GM15510 (cell line): ENCODE measurements around the gene STK39.

Experiments
- POLR2A ChIP-seq: IDR thresholded peaks from 3 replicates; pipeline ENCODE4 v1.6.1; 2011; ENCODE audit warnings: borderline replicate concordance; ENCODE audit not compliant: insufficient read length; ENCODE audit errors: extremely low read depth

Gene STK39

GRCh38 chr2:168166902-168167510 lies 80.4 kb downstream of the STK39 start:
- no peak for TF ChIP-seq POLR2A

GRCh38 chr2:168165985-168166901 lies 81.2 kb downstream of the STK39 start:
- TF ChIP-seq POLR2A: no peak

DNA sequence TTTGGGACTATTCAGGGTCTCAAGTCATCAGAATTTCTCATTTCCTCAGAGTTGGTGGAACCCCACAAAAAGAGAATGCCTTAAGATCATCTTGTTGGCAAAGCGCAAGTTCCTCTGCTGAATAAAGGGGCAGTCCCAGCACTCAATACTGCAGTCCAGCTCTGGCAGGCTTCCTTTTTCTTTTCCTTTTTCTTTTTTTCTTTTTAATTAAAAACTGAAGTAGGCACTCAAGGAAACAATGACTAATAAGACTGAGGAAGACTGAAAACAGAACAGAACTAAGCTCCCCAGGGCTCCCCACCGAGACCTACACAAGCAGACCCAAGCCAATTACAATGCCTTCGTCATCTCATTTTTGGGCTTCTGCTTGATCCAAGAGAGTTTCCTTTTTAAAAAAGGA lies 82.0 kb downstream of the STK39 start:
- no peak for TF ChIP-seq POLR2A

DNA sequence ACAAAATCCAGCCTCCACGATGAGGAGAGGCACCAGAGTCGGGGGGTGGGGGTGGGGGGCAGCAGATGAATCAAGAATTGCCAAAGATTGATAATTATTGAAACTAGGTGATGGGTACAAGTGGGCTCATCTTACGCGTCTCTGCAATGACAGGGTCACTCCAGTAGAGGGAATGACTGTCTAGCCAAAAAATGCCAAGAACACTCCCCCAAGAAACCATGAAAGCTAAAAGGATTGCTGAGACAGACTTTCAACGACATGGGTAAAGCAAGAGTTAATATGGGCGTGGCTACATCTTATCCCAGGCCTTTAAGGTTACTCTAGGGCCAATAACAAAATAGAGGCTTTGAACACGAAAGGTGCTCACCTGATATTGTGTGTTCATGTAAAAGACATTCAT lies 86.5 kb downstream of the STK39 start:
- TF ChIP-seq POLR2A: no peak

DNA sequence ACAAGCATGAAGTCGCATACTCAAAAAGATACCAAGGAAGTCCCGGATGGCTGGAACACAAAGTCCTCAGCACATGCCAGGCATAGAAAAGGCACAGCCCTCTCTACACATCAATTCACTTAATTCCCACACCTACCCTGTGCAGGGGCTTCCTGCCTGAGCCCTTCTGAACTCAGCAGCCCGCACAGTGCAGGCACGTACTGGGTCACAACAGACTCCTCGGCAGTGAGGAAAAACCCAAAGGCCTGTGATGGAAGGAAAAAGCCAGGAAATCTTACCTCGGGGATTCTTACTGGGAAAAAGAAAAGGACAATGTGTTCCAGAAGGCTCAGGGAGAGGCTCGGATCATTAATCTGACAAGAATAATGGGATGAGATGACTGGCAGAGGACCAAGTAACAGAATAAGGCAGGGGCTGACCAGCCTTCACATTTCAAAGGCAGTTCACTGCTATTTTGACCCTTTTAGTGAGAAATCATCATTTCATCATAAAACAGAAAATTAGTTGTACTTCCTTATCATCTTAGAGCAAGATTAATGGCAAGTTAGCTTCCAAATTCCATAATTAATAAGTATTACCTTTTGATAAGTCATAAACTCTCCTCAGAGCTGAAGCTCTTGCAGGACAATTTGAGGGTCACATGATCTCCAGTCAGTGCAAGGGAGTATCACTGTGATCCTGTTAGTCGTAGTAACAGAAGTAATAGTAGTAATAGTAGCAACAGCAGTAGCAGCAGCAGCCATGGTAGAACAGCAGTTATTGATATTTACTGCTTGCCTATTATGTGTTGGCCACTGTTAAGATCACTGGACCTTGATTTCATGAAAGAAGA lies 87.4 kb downstream of the STK39 start:
- no peak for TF ChIP-seq POLR2A

GRCh38 chr2:168158586-168158985 lies 88.8 kb downstream of the STK39 start:
- no peak for TF ChIP-seq POLR2A

DNA sequence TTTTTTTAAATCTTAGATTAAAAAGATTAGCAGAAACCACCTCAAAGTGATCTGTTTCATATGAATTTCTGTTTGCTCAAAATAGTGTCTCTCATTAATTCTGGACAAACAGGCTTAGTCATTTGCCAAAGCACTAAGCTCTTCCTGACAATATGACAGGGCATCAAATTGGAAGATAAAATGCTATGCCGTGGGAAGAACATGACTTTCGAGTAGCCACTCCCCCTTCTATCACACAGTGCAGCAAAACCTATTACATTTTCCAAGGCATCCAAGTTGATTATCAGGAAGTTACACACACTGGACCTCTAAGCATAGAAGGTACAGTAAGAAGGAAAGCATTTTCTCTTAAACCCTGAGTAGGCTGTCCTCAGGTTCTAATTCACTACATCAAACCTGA lies 89.5 kb downstream of the STK39 start:
- no peak for TF ChIP-seq POLR2A

GRCh38 chr2:168157070-168157469 lies 90.3 kb downstream of the STK39 start:
- no peak for TF ChIP-seq POLR2A

- TF ChIP-seq POLR2A: no peak
Measured at GRCh38 chr2:168156661-168157060, 90.7 kb downstream of the STK39 start.

GRCh38 chr2:168155680-168156079 lies 91.7 kb downstream of the STK39 start:
- no peak for TF ChIP-seq POLR2A

DNA sequence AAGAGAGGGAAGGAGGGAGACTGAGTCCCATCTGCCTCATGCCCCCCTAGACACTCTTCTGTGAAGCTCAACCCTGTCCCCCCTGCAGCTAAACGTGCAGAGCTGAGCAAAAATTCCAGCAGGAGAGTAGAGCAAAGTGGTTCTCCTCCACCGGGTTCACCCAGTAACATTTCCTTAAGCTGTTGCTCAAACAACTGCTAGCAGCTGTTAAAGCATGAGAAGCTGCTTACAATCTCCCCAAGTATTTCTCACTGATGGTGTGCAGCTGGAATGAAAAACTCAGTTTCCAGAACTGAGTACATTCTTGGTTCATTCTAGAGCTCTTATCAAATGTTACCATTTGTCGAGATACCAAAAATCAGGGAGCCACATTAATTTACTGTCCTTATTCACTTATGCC lies 92.3 kb downstream of the STK39 start:
- TF ChIP-seq POLR2A: no peak

GRCh38 chr2:168152902-168153530 lies 94.4 kb downstream of the STK39 start:
- TF ChIP-seq POLR2A: no peak

GRCh38 chr2:168149986-168150385 lies 97.4 kb downstream of the STK39 start:
- TF ChIP-seq POLR2A: no peak

- no peak for TF ChIP-seq POLR2A
Measured at GRCh38 chr2:168149150-168149974, 98.0 kb downstream of the STK39 start.

DNA sequence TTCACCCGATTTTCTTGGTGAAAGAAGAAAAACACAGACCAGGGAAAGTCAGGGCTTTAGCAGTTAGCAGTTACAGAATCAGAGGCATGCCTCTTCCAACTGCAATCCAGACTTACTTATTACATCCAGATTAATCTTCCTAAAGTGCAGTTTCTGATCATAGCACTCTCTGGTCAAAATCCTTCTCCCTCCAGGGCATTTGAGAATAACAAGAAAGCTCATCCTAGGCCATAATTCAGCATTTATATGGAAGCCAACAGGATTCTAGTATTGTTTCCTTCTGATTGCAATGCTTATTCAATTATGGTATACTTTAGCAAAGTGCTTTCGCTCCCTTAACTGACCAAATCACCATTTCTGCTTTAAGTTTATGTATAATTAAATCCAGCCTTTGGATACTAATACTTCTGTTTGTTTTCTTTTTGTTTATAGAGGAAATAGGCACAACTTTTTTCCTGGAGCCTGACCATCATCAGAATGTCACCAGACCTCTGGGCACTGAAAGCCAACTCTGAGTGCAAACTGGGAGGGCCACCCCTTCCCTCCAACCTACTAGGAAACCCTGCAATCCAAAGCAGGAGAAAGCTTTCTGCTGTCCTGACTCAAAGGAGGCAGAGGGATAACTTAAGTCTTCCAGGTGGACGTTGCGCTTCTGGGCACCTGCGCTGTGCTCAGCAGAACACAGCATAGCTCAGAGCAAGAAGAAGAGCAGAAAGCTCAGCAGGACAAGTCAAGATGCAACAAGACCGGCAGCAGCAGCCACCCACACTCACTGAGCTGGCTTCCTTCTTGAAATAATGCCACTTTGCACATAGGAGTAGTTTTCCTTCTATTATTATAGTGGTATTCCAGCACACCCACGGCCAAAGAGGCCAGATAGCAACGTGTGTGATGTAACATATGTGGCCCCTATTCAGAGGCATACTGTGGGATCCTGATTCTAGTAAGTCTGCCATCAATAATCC lies 99.3 kb downstream of the STK39 start:
- no peak for TF ChIP-seq POLR2A
